GM18867 (cell line): ENCODE results near the gene CCNL2.
"Not testable (repeated sequence)": the region's sequence is repeated elsewhere in the genome, so short reads cannot be mapped to it uniquely, and the experiment has no call there.

ENCODE experiments used
- ATAC-seq: cut with Tn5 transposase; IDR thresholded peaks from one replicate; pipeline ENCODE4 v1.9.1; 2021; ENCODE audit warnings: mild to moderate bottlenecking, moderate library complexity; ENCODE audit not compliant: unreplicated experiment

CCNL2 gene

DNA sequence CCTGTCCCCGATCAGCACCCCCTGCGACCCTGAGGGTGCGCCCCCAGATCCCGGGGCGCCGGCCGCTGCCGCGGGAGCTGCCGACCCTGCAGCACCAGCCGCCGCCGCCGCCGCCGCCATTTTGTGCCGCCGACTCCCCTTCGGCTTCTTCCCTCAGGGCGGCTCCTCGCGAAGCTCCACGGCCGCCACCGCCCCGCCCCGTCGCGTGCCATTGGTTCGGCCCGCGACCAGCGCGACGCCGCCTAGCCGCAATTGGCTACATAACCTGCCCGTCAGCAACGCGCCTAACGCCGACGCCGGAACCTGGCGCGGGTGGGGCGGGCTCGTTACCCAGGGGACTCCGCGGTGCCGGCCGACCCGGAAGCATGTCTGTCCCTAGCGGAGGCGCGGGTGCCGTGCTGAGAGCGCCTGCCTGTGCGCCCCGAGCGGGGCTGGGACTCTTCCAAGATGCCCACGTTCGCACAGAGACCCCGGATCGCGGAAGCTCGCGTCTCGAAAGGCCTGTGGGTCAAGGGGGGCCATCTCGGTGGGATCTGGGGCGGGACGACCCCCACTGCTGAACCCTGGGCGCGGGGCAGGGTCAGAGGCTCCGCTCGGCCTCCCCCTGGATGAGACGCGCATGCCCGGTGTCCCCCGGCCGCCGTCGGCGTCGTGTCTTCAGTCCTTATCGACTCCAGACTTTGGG lies at the start of gene CCNL2:
Gene CCNL2, minus strand, starts transcription at position 149 of the 685 bp plus-strand sequence. Its CDS starts 29 bp downstream, at position 120.
- ATAC-seq: peak; percentile 86

DNA sequence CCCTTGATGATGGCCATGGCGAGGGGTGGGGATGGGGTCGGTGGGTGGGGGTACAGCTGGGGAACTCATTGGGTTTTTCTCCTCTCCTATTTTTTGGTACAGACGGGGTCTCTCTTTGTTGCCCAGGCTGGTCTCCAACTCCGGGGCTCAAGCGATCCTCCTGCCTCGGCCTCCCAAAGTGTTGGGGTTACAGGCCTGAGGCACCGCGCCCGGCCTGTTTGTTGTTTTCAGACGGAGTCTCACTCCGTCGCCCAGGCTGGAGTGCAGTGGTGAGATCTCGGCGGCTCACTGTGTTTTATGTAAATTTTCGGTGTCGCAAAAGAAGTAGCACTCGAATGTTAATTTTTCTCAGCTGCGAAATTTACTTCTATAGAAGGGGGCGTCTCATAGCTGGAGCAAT lies 47.5 kb upstream of the CCNL2 start:
- ATAC-seq: not testable (repeated sequence)

DNA sequence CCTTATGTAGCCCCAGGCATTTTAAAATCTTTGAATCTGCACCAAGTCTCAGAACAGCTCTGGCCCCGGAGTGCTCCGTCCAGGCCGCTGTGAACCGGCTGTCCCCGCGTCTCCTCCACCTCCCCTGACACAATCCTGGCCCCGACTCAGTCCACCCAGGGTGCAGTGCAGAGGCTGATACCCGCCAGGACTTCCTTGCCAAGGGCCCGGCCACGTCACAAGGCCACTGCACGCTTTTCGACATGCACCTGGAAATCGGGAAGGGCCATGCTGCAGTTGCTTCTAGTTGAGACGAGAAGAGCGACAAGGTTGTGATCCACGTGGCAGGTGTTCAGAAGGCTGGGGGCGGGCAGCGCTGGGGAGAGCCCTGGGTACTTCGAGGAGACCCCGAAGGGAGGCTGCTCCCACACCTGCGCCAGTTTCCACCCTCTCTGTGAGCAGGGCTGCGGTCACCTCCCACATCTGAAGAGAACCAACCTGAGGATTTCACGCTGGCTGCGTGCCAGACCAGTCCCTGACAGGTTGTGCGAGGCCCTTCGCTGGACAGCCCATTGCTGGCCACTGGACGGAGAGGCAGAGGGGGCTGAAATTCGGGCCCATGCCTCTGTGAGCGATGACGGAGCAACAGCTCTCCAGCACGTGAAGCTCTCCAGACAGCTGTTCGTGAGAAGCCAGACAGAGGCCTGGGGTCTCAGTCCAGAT lies 43.1 kb upstream of the CCNL2 start:
- ATAC-seq: no peak

DNA sequence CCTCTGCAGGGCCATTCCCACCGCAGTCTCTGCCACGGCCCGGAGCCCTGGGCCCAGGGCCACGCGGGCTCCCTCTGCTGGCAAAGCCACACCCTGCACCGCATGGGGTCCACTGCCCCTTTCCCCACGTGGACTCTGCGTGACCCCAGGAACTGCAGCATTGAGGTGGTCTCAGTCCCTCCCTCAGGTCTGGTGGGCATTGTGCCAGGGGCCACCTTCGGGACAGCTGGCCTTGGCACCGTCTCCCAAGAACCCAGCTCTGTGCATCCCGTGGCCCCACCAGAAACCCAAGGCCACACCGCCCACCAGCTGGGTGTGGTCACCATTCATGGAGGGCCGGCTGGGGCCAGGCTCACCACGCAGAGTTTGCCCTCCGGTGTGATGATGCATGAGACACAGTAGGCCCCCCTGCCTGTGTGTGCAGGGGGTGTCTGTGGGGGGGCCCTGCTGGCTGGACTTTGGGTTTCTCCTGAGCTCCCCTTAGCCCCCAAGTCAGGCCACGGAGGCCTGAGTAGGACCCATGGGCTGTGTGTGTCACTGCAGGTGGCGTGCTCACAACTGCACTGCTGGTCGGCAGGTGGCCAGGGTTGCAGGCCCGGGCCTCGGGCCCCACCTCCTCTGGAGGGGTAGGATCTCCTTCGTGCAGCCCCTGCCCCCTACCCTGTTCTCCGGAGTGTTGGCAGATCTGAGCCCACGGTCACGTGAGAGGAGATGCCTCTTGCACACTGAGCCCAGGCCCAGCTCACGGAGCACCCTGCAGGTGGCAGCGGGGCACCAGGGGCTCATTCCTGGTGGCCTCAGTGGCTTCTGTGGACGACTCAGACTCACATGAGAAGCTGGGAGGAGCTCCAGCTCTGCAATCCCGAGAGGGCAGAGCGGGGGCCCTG lies 42.1 kb upstream of the CCNL2 start:
- no peak for ATAC-seq

DNA sequence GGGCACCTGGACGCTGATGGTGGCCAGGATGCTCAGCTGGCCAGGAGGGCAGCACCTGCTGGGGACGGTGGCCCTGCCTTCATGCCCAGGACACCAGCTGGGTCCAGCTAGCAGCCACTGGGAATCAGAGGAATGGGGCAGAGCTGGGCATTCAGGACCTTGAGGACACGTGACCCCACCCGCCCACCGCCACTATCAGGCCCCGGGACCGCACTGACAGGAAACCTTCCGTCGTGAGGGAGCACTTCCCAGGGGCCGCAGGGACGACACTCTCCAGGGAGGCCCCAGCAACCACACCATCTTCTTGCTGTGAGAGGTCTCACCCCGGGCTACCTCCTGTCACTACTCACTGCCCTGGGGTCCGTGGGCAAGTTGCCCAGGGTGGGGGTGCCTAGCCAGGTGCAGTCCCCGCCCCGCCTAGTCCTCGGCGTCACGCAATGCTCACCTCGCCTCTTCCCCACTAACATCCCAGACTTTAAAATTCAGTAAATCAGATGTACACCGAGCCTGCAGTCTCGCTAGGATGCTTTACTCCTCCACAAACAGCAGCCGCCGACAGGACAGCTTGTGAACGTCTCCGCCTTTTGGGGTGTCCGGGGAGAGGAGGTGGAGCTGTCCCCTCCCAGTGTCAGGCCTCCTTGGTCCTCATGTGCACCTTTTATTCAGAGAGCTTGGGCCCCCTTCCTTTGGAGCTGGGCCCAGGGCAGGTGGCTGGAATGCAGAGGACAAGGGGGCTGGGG lies 41.3 kb upstream of the CCNL2 start:
- ATAC-seq: no peak

DNA sequence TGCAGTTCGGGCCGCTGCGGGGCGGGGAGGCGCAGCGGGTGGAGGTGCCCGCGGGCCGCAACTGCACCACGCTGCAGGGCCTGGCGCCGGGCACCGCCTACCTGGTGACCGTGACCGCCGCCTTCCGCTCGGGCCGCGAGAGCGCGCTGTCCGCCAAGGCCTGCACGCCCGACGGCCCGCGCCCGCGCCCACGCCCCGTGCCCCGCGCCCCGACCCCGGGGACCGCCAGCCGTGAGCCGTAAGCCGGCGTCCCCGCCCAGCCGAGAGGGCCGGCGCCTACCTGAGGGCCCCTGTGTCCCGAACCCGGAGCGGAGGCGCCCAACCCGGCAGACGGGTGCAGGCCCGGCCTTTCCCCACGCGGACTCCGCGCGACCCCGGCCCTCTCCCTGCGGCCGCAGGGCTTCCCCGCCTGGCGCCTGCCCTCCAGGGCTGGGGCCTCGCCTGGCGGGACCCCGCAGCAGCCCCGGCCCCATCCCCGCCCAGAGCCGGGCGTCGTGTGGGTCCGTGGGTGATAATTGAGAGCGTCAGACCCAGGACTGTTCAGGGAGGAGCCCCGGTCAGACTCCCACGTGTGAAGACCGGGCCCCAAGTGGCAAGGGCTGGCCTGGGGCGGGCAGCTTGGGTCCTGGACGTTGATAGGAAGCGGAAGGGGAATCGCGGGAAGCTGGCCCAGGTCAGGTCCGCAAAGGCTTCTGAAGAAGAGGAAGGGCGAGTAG lies 40.6 kb upstream of the CCNL2 start:
- ATAC-seq: no peak

DNA sequence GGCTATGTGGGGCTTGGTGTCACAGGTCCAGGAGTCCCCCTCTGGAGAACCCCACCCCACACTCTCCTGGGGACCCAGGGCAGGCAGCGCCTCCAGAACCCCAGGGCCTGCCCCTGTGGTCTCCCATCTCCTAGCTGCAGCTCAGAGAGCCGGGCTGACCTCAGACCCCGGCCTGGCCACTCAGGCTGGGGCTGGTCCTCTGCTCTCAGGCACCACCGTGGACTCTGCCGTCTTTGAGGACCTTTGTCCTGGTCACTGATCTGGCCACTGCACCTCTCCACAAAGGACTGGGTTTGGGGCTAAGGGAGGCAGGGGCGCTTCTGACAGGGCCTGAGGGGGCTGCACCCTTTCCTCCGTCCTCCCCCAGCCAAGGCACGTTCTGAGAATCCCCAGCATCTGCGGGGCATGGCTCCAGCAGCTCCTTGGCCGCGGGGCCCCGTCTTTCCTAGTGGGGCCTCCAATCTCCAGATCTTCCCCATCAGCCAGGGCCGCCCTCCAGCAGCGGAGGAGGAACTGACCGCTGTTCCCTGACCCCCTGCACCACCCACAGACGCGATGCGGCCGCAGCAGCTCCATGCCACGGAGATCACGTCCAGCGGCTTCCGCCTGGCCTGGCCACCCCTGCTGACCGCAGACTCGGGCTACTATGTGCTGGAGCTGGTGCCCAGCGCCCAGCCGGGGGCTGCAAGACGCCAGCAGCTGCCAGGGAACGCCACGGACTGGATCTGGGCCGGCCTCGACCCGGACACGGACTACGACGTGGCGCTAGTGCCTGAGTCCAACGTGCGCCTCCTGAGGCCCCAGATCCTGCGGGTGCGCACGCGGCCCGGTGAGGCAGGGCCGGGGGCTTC lies 39.6 kb upstream of the CCNL2 start:
- no peak for ATAC-seq

DNA sequence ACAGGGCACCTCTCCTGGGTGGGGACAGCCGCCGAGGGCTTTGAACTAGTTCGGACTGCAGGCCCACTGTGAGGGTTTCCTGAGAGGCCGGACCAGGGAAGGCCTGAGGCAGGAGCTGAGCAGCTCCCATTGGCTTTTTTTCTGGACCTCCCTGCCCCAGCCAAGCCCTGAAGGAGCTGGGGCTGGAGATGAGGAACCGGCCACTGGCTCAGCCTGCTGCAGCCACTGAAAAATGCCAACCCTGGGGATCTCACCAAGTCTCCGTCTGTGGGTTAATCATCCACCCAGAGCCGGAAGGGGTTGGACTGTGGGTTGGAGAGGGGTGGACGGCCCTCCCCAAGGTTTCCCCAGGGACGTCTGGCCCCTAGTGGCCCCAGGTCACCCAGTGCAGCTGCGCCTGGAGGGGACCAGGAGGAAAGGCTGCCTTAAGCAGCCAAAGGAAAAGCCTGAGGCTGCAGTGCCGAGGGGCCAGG lies 38.8 kb upstream of the CCNL2 start:
- ATAC-seq: peak; percentile 54

DNA sequence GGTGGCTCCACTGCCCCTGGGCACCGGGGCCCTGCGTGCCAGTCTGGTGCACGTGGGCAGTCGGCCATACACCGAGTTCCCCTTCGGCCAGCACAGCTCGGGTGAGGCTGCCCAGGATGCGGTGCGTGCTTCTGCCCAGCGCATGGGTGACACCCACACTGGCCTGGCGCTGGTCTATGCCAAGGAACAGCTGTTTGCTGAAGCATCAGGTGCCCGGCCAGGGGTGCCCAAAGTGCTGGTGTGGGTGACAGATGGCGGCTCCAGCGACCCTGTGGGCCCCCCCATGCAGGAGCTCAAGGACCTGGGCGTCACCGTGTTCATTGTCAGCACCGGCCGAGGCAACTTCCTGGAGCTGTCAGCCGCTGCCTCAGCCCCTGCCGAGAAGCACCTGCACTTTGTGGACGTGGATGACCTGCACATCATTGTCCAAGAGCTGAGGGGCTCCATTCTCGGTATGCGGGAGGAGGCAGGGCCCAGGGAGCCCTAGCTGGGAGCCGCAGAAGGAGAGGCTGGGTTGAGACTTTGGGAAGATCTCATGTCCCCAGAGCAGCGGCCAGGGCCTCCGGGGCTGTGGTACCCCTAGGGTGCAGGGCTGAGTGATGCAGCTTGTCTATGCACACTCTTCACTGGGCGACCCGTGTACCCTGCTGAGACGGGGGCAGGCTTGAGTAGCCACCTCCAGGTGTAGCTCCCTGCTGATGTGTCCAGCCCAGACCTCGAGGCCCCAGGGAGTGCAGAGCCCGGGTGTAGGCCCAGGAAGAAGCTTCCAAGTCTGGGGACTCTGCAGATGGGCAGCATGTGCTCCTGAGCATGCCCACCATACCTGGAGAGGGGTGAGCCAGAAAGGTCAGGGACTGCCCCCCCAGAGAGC lies 38.1 kb upstream of the CCNL2 start:
- no peak for ATAC-seq

DNA sequence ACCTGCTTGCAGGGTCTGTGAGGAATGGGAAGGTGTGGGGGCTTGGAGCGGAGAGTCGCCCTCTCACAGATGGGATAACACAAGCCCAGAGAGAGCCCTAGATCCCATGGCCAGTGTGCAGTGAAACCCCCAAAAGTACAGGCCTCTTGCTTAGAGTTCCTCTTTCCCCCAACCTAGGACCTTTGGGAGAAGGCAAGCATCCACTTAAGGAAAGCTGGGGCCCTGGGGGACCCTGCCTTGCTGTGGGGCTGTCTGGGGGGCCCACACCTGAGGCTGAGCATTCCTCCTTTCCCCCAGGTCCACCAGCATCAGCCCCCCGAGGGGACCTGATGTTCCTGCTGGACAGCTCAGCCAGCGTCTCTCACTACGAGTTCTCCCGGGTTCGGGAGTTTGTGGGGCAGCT lies 37.5 kb upstream of the CCNL2 start:
- ATAC-seq: no peak

DNA sequence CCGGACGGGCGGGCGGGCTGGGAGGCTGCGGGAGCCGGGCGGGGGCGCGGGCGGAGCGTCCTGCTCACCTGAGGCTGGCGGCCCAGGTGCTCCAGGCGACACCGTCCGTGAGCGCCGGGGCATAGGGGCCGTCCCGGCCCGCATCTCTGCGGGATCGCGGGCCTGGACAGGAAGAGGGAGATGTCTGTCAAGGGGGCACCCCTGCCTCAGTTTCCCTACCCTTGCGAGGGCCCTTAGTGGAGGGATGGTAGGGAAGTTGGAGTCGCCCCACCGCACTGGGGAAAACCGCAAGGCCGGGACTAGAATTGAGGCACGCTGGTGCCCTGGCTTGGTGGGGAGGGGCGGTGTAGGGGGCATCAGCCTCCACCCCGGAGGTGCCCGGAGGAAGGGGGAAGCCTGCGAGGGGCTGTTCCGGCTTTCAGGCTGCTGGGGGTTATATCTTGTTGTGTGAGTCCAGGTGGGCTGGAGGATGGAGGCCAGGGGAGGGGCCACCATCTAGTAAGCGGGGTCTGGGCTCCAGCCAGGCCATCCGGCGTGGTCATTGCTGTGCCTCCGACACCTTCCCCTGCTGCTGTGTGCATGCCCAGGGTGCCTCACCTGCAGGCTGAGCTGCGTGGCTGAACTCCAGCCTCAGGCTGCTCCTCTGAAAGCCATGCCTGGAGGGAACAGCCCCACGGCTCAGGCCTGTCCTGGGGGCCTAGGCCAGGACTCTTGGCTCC lies 36.9 kb upstream of the CCNL2 start:
- ATAC-seq: no peak

DNA sequence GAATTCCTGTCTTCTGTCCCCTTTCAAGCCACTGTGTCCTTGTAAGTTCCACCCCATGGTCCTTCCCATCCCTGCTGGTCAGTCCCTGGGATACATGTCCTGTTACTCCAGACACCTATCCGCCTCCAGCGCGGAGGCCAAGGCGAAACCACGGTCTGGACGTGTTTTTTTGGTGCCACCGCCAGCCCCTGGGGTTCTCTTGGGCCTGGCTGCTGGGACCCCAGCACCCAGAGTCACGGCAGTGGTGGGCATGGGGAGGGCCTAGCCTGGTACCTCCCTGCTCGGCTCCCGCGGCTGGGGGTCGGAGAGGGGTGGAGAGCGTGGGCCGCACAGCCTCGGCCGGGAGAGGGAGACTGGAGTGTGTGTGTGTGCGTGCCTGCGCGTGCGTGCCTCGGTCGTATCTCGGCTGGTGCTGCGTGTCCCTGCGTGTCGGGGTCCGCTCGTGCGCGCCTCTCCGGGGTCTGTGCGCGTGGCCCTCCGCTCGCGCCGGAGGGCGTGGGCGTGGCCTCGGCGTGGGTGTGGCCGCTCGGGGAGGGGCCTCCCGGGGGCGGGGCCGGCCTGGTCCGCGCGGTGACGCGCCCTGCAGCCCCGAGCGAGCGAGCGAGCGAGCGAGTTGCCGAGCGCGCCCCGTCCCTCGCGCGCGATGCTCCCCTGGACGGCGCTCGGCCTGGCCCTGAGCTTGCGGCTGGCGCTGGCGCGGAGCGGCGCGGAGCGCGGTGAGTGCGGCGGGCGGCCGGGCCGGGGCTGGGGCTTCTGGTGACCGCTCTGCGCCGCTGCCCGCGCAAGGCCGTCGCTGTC lies 36.2 kb upstream of the CCNL2 start, which contains the start of gene VWA1:
Gene VWA1, plus strand, starts transcription at position 585 of the 798 bp plus-strand sequence. Its CDS starts 59 bp downstream, at position 644.
- no peak for ATAC-seq

DNA sequence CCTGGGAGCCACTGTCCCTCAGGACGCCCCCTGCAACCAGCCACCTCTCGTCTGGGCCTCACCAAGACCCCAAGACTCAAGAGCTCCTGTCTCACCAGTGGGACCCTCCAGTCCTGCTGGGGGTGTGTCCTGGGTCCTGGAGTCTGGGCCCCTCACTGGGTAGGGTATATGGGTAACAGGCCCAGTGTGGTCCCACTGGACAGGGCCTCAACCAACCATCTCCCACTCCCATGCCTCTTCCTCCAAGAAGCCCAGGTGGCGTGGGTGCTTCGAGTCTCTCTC lies 35.6 kb upstream of the CCNL2 start:
- no peak for ATAC-seq

DNA sequence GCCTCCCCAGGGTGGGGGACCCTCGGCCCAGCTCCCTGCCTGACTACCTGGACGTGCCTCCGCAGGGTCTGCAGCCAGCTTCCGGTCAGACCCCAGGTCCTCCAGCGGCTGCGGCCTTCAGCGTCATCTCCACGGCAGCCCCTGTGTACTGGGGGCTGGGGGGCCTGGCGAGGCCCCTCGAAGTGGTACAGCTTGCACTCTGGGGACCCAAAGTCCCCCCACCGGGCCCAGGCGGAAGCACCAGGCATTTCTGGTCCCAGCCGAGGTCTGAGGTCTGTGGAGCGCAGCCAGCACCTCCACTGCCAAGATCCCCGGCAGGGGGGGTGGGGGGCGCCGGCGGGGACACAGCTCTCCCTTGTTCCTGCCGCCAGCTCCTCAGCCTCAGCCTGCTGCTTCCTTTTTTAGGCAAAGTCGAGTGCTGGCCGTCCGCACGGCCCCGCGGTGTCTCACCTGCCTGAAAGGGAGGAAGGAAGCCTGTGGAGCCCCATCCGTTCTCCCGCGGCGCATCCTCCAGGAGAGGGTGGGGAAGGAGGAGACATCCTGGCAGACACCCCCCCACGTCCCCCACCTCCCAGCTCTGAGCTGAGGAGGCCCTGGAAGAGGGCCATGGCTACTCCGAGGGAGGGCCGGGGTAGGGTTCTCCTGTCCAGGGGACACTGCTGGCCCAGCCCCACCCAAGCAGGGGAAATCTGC lies 35.1 kb upstream of the CCNL2 start:
- no peak for ATAC-seq

DNA sequence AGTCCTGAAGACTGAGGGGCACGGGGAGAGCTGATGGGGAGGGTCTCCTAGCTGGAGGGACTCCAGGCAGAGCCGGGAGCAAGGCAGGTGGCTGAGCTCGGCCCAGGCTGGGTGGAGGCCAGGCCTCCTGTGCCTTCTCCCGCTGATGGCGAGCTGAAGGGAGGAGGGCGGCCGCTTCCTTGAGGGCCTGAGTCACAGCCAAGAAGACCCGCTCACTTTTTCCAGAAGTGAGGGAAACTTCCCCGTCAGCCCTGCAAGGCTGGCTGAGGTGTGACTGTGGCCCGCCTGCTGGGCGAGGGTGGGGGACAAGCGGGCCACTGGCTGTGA lies 34.6 kb upstream of the CCNL2 start:
- no peak for ATAC-seq
